Measurements from ENCODE around the gene RRP1.

DNA sequence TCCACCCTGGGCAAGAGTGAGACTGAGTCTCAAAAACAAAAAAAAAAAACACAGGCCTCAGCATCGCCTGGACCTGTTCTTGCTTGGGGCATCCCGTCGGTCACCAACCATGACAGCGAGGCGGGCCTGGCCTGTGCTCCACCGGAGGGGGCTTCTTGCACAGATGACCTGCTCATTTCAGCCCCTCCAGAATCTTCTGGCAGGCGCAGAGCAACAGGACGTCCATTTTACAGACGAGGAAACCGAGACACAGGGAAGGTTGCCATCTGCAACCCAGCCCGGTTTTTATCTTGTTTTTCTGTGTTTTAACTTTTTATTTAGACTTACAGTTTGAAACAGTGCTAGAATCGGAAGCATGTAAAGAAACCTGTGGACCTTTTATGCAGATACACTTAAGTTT is 14.2 kb upstream of the RRP1 start:
- no peak for TF ChIP-seq POLR2A (IDR thresholded peaks at IDR 0.05)
- TF ChIP-seq, protein P1, sequence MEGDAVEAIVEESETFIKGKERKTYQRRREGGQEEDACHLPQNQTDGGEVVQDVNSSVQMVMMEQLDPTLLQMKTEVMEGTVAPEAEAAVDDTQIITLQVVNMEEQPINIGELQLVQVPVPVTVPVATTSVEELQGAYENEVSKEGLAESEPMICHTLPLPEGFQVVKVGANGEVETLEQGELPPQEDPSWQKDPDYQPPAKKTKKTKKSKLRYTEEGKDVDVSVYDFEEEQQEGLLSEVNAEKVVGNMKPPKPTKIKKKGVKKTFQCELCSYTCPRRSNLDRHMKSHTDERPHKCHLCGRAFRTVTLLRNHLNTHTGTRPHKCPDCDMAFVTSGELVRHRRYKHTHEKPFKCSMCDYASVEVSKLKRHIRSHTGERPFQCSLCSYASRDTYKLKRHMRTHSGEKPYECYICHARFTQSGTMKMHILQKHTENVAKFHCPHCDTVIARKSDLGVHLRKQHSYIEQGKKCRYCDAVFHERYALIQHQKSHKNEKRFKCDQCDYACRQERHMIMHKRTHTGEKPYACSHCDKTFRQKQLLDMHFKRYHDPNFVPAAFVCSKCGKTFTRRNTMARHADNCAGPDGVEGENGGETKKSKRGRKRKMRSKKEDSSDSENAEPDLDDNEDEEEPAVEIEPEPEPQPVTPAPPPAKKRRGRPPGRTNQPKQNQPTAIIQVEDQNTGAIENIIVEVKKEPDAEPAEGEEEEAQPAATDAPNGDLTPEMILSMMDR (IDR thresholded peaks at IDR 0.05): no peak
